Measurements from ENCODE around the gene SULT4A1.

DNA sequence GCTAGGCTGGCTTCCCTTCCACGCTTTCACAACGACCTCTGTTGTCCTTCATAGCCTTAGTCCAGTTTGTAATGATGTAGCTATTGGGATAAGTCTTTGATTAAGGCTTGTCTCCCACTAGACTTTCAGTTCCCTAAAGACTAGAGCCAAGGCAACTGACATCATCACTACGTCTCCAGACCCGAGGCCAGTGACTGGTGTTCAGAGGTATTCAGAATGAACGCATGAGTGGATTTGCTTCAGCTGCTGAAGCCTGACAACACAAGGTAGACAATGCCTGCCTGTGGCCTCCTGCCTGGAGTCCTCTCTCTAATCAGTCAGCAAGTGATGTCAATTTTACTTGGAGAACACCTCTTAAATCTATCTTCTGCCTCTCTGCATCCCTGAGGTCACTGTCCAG, 63.8 kb downstream of the SULT4A1 start:
- TF ChIP-seq SUZ12 (IDR thresholded peaks at IDR 0.05; ENCODE audit: extremely low read depth, insufficient read depth, insufficient read length) (no peak), YY1 (IDR thresholded peaks at IDR 0.05; ENCODE audit: insufficient read depth, insufficient read length) (no peak), ZNF274 (IDR thresholded peaks at IDR 0.05; ENCODE audit: low read depth, low read length) (no peak)

Measured in NT2/D1 (cell line).